Liver (tissue), 3 donors: ENCODE measurements around the gene WASF2.

ENCODE experiments used
- GABPA ChIP-seq, 2 donors: IDR thresholded peaks in 1 of 2; conservative IDR thresholded peaks in 1 of 2; 2 replicates each; pipeline ENCODE4 v1.6.1; 2016; ENCODE audit warnings: antibody characterized with exemption in 2 of 2, mild to moderate bottlenecking in 1 of 2, moderate library complexity in 1 of 2
- SP1 ChIP-seq: IDR thresholded peaks from 2 replicates; pipeline ENCODE4 v1.6.1; 2018; ENCODE audit warnings: antibody characterized with exemption, mild to moderate bottlenecking
- TAF1 ChIP-seq: conservative IDR thresholded peaks from 2 replicates; pipeline ENCODE4 v1.6.1; 2016; ENCODE audit warnings: antibody characterized with exemption, mild to moderate bottlenecking
- TF ChIP-seq, protein P1 (sequence below): fragments of 150-350 bp; IDR thresholded peaks from 2 replicates; pipeline ENCODE4 v1.5.1; 2017; ENCODE audit warnings: improper control_type of control experiment, low read depth, low read length; ENCODE audit not compliant: missing input control
- donor health status: healthy.
- donor health status: healthy.

- TF ChIP-seq, protein P1, sequence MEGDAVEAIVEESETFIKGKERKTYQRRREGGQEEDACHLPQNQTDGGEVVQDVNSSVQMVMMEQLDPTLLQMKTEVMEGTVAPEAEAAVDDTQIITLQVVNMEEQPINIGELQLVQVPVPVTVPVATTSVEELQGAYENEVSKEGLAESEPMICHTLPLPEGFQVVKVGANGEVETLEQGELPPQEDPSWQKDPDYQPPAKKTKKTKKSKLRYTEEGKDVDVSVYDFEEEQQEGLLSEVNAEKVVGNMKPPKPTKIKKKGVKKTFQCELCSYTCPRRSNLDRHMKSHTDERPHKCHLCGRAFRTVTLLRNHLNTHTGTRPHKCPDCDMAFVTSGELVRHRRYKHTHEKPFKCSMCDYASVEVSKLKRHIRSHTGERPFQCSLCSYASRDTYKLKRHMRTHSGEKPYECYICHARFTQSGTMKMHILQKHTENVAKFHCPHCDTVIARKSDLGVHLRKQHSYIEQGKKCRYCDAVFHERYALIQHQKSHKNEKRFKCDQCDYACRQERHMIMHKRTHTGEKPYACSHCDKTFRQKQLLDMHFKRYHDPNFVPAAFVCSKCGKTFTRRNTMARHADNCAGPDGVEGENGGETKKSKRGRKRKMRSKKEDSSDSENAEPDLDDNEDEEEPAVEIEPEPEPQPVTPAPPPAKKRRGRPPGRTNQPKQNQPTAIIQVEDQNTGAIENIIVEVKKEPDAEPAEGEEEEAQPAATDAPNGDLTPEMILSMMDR, result no peak
- TF ChIP-seq TAF1 (no peak), SP1 (no peak), GABPA (IDR thresholded peaks at IDR 0.05 in 1 of 2, conservative IDR thresholded peaks at IDR 0.05 in 1 of 2) (no peak)
Measured at GRCh38 chr1:27513528-27513927, 23.6 kb upstream of the WASF2 start.
